ENCODE measurements around the gene LGR6.
"Not testable (repeated sequence)": the region's sequence is repeated elsewhere in the genome, so short reads cannot be mapped to it uniquely, and the experiment has no call there.

LGR6 gene

GRCh38 chr1:202176949-202177927 is 16.4 kb upstream of the LGR6 start:
- DNase-seq (ENCODE audit: low read depth) = no peak

GRCh38 chr1:202179828-202180750 is 13.5 kb upstream of the LGR6 start:
- DNase-seq (ENCODE audit: low read depth) = no peak

DNA sequence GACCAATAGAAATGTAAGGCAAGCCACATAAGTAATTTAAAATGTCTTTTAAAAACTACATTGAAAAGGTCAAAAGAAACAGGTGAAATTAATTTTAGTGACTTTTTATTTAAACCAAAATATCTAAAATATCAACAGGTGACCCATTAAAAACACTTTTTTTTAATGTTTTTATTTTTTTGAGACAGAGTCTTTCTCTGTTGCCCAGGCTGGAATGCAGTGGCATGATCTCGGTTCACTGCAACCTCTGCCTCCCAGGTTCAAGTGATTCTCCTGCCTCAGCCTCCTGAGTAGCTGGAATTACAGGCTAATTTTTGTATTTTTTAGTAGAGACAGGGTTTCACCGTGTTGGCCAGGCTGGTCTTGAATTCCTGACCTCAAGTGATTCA is 12.9 kb upstream of the LGR6 start:
- DNase-seq (ENCODE audit: low read depth) = not testable (repeated sequence)

DNA sequence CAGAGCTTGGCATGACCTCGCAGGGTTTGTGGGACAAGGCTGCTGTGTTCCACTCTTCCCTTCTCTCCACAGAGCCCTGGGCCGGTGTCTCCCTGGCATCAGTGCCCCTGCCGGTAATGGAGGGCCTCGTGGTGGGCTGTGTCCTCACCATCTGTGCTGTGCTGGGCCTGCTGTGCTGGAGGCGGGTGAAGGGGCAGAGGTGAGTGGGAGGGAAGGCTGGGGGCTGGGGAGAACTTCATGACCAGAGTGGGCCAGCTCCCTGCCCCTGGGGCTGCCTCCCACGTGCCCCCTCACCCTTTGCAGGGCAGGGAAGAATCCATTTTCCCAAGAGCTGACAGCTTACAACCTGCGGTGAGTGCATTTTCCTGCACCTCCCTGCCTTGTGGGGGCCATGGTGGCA is 12.0 kb upstream of the LGR6 start:
- no peak for DNase-seq (ENCODE audit: low read depth)

GRCh38 chr1:202182040-202182877 is 11.3 kb upstream of the LGR6 start:
- no peak for DNase-seq (ENCODE audit: low read depth)

DNA sequence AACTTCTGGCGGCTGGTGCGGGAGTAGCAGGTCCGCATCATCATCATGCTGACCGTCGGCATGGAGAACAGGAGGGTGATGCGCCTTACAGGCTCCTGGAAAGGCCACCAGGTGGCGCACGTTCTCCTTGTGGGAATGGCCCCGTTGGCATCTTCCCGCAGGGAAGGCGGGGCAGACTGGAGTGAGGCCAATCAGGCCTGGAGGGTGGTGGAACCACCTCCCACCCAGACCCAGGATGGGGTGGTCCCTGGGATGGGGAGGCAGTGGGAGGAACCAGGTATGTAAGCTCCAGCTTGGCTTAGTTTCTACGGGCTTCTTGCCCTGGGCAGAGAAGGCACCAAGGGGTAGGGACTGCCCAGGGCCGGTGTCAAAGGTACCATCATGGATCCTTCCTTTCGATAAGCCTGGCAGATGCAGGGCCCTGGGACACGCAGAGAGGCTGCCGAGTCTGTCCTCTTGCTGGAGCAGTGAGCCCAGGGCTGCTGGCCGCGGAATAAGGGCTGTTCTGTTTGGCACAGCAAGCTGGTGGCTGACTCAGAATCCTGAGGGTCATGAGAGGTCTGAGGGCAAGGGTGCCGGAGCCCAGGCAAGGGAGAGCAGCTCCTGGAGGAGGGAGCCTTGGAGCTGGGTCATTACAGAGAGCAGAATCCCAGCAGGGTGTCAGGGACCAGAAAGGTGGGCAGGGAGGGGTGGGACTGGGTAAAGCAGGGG is 8.7 kb upstream of the LGR6 start:
- peak; percentile 56 for DNase-seq (ENCODE audit: low read depth)

DNA sequence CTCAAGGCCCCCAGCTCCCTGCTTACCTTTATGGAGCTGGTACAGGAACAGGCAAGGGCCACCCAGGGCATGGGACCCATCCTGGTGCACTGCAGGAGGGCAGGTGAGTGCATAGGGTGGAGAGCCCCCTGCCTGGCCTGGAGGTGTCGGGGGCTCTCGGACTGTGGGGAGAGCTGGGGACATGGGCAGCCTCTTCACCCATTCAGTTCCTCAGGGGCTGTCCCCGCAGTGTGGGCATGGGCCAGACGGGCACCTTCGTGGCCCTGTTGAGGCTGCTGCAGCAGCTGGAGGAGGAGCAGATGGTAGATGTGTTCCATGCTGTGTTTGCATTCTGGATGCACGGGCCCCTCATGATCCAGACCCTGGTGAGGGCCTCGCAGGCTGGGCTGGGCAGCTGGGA is 7.3 kb upstream of the LGR6 start:
- DNase-seq (ENCODE audit: low read depth) = no peak

DNA sequence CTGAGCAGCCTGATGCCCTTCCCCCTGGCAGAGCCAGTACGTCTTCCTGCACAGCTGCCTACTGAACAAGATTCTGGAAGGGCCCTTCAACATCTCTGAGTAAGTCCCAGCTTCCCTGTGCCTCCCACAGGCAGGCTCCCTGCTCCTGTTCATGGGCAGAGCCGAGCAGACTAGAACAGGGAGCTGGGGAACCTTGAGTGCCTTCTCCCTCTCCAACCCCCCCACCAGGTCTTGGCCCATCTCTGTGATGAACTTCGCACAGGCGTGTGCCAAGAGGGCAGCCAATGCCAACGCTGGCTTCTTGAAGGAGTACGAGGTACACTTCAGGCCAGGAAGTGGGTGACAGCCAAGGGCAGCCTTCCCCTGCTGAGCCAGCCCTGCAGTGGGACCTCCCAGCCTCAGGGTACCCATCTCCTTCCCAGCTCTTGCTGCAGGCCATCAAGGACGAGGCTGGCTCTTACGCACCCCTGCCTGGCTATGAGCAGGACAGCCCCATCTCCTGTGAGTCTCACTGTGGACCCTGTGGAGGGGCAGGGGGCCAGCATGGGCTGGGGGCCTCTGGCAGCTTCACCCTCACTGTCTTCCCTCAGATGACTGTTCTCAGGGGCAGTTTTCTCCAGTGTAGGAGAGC is 6.4 kb upstream of the LGR6 start:
- no peak for DNase-seq (ENCODE audit: low read depth)

GRCh38 chr1:202187697-202188407 is 5.7 kb upstream of the LGR6 start:
- DNase-seq (ENCODE audit: low read depth) = no peak

- DNase-seq (ENCODE audit: low read depth) = peak; percentile 76
Observed at GRCh38 chr1:202189001-202189790, 4.4 kb upstream of the LGR6 start.

DNA sequence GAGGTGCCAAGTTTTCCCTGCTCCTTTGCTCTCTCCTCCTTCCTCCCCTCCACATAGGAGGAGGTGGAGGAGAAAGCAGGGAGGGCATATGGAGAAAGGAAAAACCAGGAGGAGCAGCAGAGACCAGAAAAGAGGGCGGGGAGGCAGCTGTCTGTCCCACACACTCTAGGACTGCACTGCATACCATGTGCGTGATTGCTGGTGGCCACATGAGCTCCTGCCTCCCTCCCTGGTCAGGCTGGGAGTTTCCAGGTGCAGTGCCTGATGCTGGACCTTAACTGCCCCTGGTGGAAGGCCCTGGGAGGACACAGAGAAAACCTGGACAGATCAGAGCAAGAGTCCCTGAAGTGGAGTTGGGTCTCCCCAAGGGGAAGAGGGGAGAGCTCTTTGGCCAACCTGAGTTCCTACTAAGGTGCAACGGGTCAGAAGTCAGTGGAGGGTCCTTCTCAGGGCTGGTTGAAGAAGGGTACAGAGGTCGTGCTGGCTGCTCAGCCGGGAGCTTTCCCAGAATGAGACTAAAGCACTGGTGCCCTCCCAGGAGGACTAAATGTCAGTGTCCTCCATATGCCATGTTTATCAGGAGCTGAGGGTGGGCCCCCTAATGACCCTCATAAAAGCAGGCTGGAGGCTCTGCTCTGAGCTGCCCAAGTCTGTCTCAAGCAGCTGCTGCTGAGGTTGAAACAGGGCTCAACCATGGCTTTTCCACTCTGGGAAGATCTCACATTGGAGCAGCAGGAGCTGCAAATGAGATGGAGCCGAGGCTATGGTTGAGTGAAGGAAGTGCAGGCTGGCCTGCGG is 3.5 kb upstream of the LGR6 start:
- DNase-seq (ENCODE audit: low read depth) = no peak

DNA sequence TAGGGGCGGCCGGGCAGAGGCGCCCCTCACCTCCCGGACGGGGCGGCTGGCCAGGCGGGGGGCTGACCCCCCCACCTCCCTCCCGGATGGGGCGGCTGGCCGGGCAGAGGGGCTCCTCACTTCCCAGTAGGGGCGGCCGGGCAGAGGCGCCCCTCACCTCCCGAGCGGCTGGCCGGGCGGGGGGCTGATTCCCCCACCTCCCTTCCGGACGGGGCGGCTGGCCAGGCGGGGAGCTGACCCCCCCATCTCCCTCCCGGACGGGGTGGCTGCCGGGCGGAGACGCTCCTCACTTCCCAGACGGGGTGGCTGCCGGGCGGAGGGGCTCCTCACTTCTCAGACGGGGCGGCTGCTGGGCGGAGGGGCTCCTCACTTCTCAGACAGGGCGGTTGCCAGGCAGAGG is 2.2 kb upstream of the LGR6 start:
- DNase-seq (ENCODE audit: low read depth) = not testable (repeated sequence)

- peak; percentile 21 for DNase-seq (ENCODE audit: low read depth)
Observed at GRCh38 chr1:202192770-202193613, 607 bp upstream of the LGR6 start.

DNA sequence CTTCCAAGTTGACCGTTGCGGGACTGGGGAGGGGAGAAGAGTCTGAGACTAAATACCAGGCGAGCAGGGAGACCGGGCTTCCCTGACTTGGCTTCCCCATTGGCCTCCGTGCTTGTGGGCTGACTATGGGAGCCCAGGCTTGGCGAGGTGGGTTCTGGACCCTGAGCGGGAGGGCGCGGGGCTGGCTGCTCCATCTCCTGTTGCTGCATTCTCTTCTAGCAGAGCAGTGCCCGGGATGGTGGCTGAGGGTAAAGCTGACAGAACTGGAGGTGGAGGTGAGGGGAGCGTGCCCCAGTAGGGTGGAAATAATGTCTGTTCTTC is 689 bp downstream of the LGR6 start:
- no peak for DNase-seq (ENCODE audit: low read depth)

DNA sequence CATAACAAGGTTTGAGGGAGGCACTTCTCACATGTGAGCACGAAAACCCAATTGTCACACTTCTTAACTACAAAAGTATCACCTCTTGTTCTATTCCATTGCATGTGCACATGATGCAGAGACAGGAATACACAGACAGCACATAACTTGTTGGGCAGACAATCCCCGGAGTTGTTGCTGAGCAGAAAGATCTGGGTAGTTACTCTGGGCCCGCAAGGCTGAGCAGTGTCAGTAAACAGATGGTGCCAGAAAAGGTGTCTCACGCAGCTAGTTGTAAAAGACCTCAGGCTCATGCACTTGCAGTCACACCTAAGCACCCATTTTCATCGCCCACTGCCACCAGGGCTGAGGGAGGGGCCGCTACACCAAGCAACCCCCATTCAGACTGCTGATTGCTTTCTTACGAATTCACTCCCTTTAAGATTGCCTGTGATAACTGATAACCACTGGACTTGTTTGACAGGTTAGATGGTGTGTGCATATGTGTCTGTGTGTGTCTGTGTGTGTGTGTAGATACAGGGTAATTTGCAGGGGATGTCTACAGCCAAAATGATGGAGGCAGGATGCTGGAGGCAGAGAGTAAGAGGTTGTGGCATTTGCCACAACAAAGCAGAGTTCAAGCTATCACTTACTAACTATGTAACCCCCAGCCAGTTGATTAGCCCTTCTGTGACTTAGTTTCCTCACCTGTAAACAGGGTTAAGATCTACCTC is 4.2 kb downstream of the LGR6 start:
- DNase-seq (ENCODE audit: low read depth) = no peak

DNA sequence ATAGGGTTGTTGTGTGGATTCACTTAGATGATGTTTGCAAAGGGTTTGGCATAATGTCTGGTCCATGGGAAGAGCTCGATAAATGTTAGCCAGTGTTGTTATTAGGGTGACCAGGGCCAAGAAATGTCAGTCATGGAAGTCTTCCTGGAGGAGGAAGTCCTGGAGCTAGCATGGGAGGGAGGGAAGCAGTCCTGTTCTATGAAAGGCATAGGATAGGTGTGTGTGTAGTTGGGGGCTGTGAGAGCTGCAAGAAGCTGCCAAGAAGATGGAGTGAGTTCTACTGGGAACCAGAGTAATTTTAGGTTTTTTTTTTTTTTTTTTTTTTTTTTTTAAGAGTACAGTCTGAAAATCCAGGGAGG is 4.7 kb downstream of the LGR6 start:
- DNase-seq (ENCODE audit: low read depth) = no peak

All from stimulated activated CD8-positive, alpha-beta memory T cell treated with anti-CD3 and anti-CD28 coated beads, Interleukin-15, amount 100 ng/mL, for 24 hours (primary cell).